Calu3 (cell line): ENCODE results near the gene CCT5. TPM values are rescaled to one million over a fixed set of nuclear protein-coding genes. Genes with fewer than 3 reads are reported as not detected.

Experiments used
- BruUV-seq: library from RNA; stranded (reverse); fragments of 400-500 nt; replicated peaks from 2 replicates; lab custom pipeline; 2021; lab: Mats Ljungman, UMichigan
- CTCF ChIA-PET: fragments of 300-600 bp; sonication (Branson Sonifier 250); formaldehyde crosslinking; loops from one replicate; lab custom pipeline; 2022; ENCODE audit warnings: antibody characterized with exemption; lab: Charles Lee
- DNase-seq: peaks from one replicate; pipeline ENCODE4 v3.0.0; 2022
- H3K27ac Mint-ChIP-seq: one replicate; pipeline ENCODE4 v1.8.0; 2022; ENCODE audit warnings: mixed read lengths; ENCODE audit not compliant: unreplicated experiment
- H3K27me3 Mint-ChIP-seq: one replicate; pipeline ENCODE4 v1.8.0; 2022; ENCODE audit warnings: mixed read lengths; ENCODE audit not compliant: unreplicated experiment
- H3K36me3 Mint-ChIP-seq: one replicate; pipeline ENCODE4 v1.8.0; 2022; ENCODE audit warnings: mild to moderate bottlenecking, moderate library complexity, mixed read lengths; ENCODE audit not compliant: insufficient read depth, unreplicated experiment
- H3K4me1 Mint-ChIP-seq: one replicate; pipeline ENCODE4 v1.8.0; 2022; ENCODE audit warnings: mild to moderate bottlenecking, low read depth, mixed read lengths; ENCODE audit not compliant: unreplicated experiment
- H3K4me3 Mint-ChIP-seq: one replicate; pipeline ENCODE4 v1.8.0; 2022; ENCODE audit warnings: mild to moderate bottlenecking, low read depth, moderate library complexity, mixed read lengths; ENCODE audit not compliant: unreplicated experiment
- H3K9me3 Mint-ChIP-seq: one replicate; pipeline ENCODE4 v1.8.0; 2022; ENCODE audit warnings: low read depth, mixed read lengths; ENCODE audit not compliant: unreplicated experiment
- intact Hi-C: fragments of 100-400 bp; cut with micrococcal nuclease; formaldehyde crosslinking; loops from one replicate; pipeline ENCODE4 v1.10.0; 2022; ENCODE audit not compliant: unreplicated experiment
- total RNA-seq: library from RNA; stranded (reverse); gene quantifications from 2 replicates; pipeline ENCODE4 v1.2.3, GENCODE V29; 2022
- TF ChIP-seq, protein P1 (sequence below): fragments of 200-600 bp; IDR thresholded peaks from one replicate; pipeline ENCODE4 v1.8.0; 2022; ENCODE audit warnings: antibody characterized with exemption; ENCODE audit not compliant: unreplicated experiment

The CCT5 gene
- total RNA-seq, 1 experiment from 2014 or later, result 410 TPM

DNA sequence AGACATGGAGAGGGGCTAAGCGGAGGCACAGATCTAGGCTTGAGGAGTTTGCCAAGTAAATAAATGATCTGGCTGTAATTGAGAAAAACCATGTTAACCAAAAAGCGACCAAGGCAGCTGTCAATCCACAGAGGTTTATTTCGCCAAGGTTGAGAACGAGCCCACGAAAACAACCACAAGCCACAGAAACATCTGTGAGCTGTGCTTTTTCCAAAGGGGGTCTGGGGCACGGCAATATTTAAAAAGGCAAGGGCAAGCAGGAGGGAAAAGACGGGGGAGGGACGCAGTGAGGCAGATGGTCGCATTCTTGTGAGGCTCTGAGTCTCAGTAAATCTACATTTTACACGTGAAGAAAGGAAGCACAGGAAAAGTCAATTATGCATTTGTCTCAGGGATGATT, 25.4 kb downstream of the CCT5 start:
- CTCF ChIA-PET, result no interaction called here
- Mint-ChIP-seq H3K36me3 (no peaks in the 10 kb centered on the region), H3K27me3 (no peaks in the 10 kb centered on the region), H3K4me1 (no peaks in the 10 kb centered on the region), H3K27ac (no peak overlapping the region), H3K4me3 (no peak overlapping the region), H3K9me3 (peaks cover 6% of the 10 kb centered on the region)
- BruUV-seq, result no TSS peak
- TF ChIP-seq, protein P1, sequence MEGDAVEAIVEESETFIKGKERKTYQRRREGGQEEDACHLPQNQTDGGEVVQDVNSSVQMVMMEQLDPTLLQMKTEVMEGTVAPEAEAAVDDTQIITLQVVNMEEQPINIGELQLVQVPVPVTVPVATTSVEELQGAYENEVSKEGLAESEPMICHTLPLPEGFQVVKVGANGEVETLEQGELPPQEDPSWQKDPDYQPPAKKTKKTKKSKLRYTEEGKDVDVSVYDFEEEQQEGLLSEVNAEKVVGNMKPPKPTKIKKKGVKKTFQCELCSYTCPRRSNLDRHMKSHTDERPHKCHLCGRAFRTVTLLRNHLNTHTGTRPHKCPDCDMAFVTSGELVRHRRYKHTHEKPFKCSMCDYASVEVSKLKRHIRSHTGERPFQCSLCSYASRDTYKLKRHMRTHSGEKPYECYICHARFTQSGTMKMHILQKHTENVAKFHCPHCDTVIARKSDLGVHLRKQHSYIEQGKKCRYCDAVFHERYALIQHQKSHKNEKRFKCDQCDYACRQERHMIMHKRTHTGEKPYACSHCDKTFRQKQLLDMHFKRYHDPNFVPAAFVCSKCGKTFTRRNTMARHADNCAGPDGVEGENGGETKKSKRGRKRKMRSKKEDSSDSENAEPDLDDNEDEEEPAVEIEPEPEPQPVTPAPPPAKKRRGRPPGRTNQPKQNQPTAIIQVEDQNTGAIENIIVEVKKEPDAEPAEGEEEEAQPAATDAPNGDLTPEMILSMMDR, result no peak
- DNase-seq, result no peak
- intact Hi-C loops, result no loop called here

DNA sequence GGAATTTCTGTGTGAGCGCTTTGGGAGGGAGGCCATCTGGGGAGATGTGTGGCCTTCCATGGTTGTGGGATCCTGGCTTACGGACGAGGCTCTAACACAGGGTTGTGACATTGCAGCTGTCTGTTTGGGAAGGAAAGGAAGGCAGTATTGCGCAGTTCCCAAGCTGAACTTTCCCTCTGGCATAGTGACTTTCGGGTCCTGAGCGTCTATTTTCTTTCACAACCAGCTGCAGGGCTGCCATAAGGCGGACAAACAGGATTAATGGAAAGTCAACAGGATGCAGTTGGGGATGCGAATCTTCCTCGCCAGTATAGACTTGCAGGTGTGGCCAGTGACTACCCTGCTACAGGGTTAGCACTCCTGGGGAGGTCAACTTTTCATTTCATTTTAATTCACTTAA, 25.9 kb downstream of the CCT5 start:
- no TSS peak for BruUV-seq
- TF ChIP-seq, protein P1, result no peak
- DNase-seq, result no peak
- H3K9me3 Mint-ChIP-seq, result peaks cover 6% of the 10 kb centered on the region
- no peaks in the 10 kb centered on the region for H3K27me3 Mint-ChIP-seq
- H3K27ac Mint-ChIP-seq, result no peak overlapping the region
- H3K36me3 Mint-ChIP-seq, result no peaks in the 10 kb centered on the region
- no peaks in the 10 kb centered on the region for H3K4me1 Mint-ChIP-seq
- intact Hi-C loops, result no loop called here
- CTCF ChIA-PET, result no interaction called here
- no peak overlapping the region for H3K4me3 Mint-ChIP-seq

DNA sequence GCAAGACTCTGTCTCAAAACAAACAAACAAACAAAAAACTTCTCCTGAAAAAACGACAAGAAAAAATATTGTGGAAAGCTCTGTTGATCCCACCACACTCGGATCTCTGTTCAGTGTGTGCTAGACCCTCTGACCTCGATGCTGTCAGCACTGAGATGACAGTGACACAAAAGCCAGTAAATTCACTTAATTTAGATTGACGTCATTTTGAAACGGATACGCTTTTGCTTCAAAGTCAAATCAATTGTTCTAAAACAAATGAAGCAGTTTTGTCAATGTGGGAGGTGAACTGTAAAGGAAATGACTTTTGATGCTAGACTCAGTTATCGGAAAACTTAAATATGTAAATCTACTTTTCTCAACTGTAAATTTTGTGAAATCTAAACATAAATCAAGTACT, 26.6 kb downstream of the CCT5 start:
- DNase-seq, result no peak
- CTCF ChIA-PET, result no interaction called here
- Mint-ChIP-seq H3K4me3 (no peak overlapping the region), H3K4me1 (no peaks in the 10 kb centered on the region), H3K36me3 (no peaks in the 10 kb centered on the region), H3K27ac (no peak overlapping the region), H3K27me3 (no peaks in the 10 kb centered on the region), H3K9me3 (peaks cover 6% of the 10 kb centered on the region)
- intact Hi-C loops, result no loop called here
- TF ChIP-seq, protein P1, result no peak
- BruUV-seq, result no TSS peak

DNA sequence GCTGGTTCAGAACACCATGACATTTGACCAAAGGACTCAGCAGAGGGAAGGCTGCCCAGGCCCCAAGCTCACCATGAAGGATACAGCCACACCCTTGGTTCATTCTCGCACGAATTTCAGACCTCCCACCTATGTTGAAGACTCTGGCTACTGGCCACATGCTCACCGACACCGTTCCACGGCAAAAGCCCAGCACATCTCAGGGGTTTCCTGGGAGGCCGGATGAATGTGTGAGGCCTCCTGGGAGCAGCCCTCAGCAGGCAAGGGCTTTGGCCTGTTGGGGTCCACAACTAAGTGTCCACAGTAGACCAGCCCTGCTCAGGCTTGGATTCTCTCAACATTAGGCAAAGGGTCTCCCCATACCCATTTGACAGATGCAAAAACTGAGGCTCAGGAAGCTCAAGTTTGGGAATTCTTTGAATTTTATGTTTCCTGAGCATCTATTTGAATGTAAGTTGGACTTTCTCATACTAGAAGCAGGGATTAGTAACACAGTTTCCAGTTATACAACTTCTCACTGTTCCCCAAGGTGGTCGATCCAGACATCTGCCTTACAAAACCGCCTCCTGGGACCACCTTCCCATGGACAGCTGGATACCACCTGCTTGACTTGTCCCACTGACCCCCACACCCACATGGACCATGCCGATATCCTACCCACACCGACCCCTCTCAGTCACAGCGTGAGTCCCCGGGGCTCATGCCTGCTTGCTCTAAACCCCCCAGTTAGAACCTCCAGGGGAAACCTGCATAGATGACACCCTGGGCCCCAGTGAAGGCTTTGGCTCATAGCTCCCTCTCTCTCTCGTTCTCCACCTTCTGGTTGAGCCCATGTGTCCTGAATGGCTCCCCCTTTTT, 27.9 kb downstream of the CCT5 start:
- no peak overlapping the region for H3K27ac Mint-ChIP-seq
- no peaks in the 10 kb centered on the region for H3K36me3 Mint-ChIP-seq
- intact Hi-C loops, result no loop called here
- no peaks in the 10 kb centered on the region for H3K4me1 Mint-ChIP-seq
- CTCF ChIA-PET, result no interaction called here
- TF ChIP-seq, protein P1, result no peak
- H3K27me3 Mint-ChIP-seq, result no peaks in the 10 kb centered on the region
- H3K4me3 Mint-ChIP-seq, result no peak overlapping the region
- DNase-seq, result no peak
- H3K9me3 Mint-ChIP-seq, result no peaks in the 10 kb centered on the region
- no TSS peak for BruUV-seq
